Spleen (tissue), 11 donors: ENCODE data around the gene CYB5D1. TPM values are rescaled to one million over a fixed set of nuclear protein-coding genes. Genes with fewer than 3 reads are reported as not detected.

ENCODE experiments used
- DNase-seq: peaks from one replicate; pipeline ENCODE4 v3.0.0-alpha.2; 2020
- H3K27ac ChIP-seq, 8 donors: fragments of 200-600 bp; sonication (generic) in 7 of 8; 1 replicate in 4 of 8; 2 replicates in 4 of 8; pipeline versions ENCODE4 v1.5.0 to v1.8.0; 2016 to 2021; ENCODE audit warnings: inconsistent platforms in 4 of 8, mild to moderate bottlenecking in 4 of 8, moderate library complexity in 1 of 8
- H3K27me3 ChIP-seq, 7 donors: fragments of 200-600 bp; sonication (generic) in 6 of 7; replicated peaks in 1 of 7; 1 replicate in 4 of 7; 2 replicates in 3 of 7; pipeline versions ENCODE4 v1.5.0 to v1.8.0; 2016 to 2021; ENCODE audit warnings: inconsistent platforms in 3 of 7, mild to moderate bottlenecking in 1 of 7
- H3K36me3 ChIP-seq, 6 donors: fragments of 200-600 bp; sonication (generic) in 5 of 6; 1 replicate in 4 of 6; 2 replicates in 2 of 6; pipeline versions ENCODE4 v1.5.0 to v1.8.0; 2016 to 2021; ENCODE audit warnings: inconsistent platforms in 2 of 6
- H3K4me1 ChIP-seq, 6 donors: fragments of 200-600 bp; sonication (generic) in 5 of 6; 1 replicate in 3 of 6; 2 replicates in 3 of 6; pipeline versions ENCODE4 v1.5.0 to v1.8.0; 2016 to 2021; ENCODE audit warnings: inconsistent platforms in 3 of 6
- H3K4me3 ChIP-seq, 8 donors: fragments of 200-600 bp; sonication (generic) in 7 of 8; 1 replicate in 4 of 8; 2 replicates in 4 of 8; pipeline versions ENCODE4 v1.5.0 to v1.8.0; 2016 to 2021; ENCODE audit warnings: inconsistent platforms in 4 of 8, mild to moderate bottlenecking in 4 of 8, moderate library complexity in 2 of 8
- H3K9me3 ChIP-seq, 8 donors: fragments of 200-600 bp; sonication (generic) in 7 of 8; 1 replicate in 4 of 8; 2 replicates in 4 of 8; pipeline versions ENCODE4 v1.5.0 to v1.8.0; 2016 to 2021; ENCODE audit warnings: inconsistent platforms in 4 of 8
- CTCF ChIP-seq, 11 experiments: fragments of 200-600 bp in 7 of 11; fragments of 450-650 bp in 4 of 11; sonication (generic) in 4 of 11; IDR thresholded peaks in 8 of 11; conservative IDR thresholded peaks in 3 of 11; 1 replicate in 7 of 11; 2 replicates in 4 of 11; pipeline versions ENCODE4 v1.4.0 to v1.8.0; 2016 to 2021; ENCODE audit warnings: antibody characterized with exemption in 11 of 11, inconsistent platforms in 4 of 11, mild to moderate bottlenecking in 1 of 11
- POLR2A ChIP-seq, 3 donors: fragments of 450-650 bp; IDR thresholded peaks; one replicate each; pipeline ENCODE4 v1.5.1; 2017; ENCODE audit warnings: antibody characterized with exemption in 3 of 3, mild to moderate bottlenecking in 1 of 3
- POLR2AphosphoS5 ChIP-seq, 3 donors: sonication (generic); formaldehyde crosslinking; IDR thresholded peaks; one replicate each; pipeline ENCODE4 v1.5.1; 2017; ENCODE audit warnings: antibody characterized with exemption in 3 of 3
- WGBS, 5 donors: extraction: QIAGEN DNeasy Blood & Tissue Kit in 3 of 5; methylation state at CpG; one replicate each; pipeline versions ENCODE4 v1.1.5 to v1.1.7; 2013 to 2018; 5-methylcytosine and 5-hydroxymethylcytosine counted together
- intact Hi-C: fragments of 100-400 bp; cut with DNase I; formaldehyde crosslinking; loops from one replicate; pipeline ENCODE4 v1.15.0; 2023; ENCODE audit warnings: low total_unique reads
- polyA plus RNA-seq, 3 donors: library from polyadenylated mRNA; stranded (reverse); fragments of 200-250 nt; gene quantifications; one replicate each; pipeline ENCODE4 v1.2.1, GENCODE V29; 2013
- total RNA-seq, 7 donors: library from RNA; depleted of rRNA in 3 of 7; stranded (reverse); fragments of >200 nt in 3 of 7; fragmentation: NEBNext Ultra II Directional in 4 of 7; extraction: Animal tissue kit (Norgen Biotek cat#: 25700) in 4 of 7; gene quantifications; one replicate each; pipeline versions ENCODE4 v1.1.0 to v1.2.1, GENCODE V29; 2016 to 2021
- donor health status: healthy with polysubstance abuse.
- donor health status: DM: no; HTN: no; CAD: no; lungs with moderate emphysema.
- donor health status: DM: no; HTN: no; CAD: no.
- donor health status: Bipolar disorder and iron deficiency.
- donor health status: healthy.
- donor health status: DM: no; HTN: no; CAD: no.
- donor health status: DM: yes; HTN: yes; CAD: no.

The CYB5D1 gene
- total and polyA plus RNA-seq, 10 donors = 2.1 to 13.2 (median 5.0) TPM

GRCh38 chr17:7843536-7844291 is 14.1 kb upstream of the CYB5D1 start:
- no peak for TF ChIP-seq CTCF (IDR thresholded peaks at IDR 0.05 in 8 of 11, conservative IDR thresholded peaks at IDR 0.05 in 3 of 11)
- peak in 2 of 3 donors; percentile 52 to 57 for TF ChIP-seq POLR2A (IDR thresholded peaks at IDR 0.05)
- peak; percentile 65 to 83 (median 73) for TF ChIP-seq POLR2AphosphoS5 (IDR thresholded peaks at IDR 0.05)
- intact Hi-C loops = no loop called here
- H3K9me3 ChIP-seq = no peaks in the 10 kb centered on the region
- peak; percentile 97 for DNase-seq
- H3K4me3 ChIP-seq = peak overlapping the region; percentile 68 to 91 (median 77)
- H3K27ac ChIP-seq = peak overlapping the region; percentile 92 to 100 (median 97)
- 0 to 1% (median 0%) methylated on average over 43 to 59 of the region's 61 CpGs for WGBS, 5 donors
- H3K27me3 ChIP-seq = no peaks in the 10 kb centered on the region
- peaks cover 0 to 55% (median 32%) of the 10 kb centered on the region in 6 donors for H3K36me3 ChIP-seq
- H3K4me1 ChIP-seq = peaks cover 31 to 87% (median 49%) of the 10 kb centered on the region in 6 donors

- H3K4me1 ChIP-seq = peaks cover 24 to 87% (median 41%) of the 10 kb centered on the region in 6 donors
- DNase-seq = peak; percentile 96
- TF ChIP-seq POLR2AphosphoS5 (IDR thresholded peaks at IDR 0.05) (peak; percentile 91 to 96 (median 95)), CTCF (IDR thresholded peaks at IDR 0.05 in 8 of 11, conservative IDR thresholded peaks at IDR 0.05 in 3 of 11) (peak in 1 of 11 experiments; percentile 26), POLR2A (IDR thresholded peaks at IDR 0.05) (peak in 1 of 3 donors; percentile 75)
- intact Hi-C loops = no loop called here
- peaks cover 0 to 61% (median 41%) of the 10 kb centered on the region in 6 donors for H3K36me3 ChIP-seq
- 0 to 1% (median 0%) methylated on average over 53 to 71 of the region's 71 CpGs for WGBS, 5 donors
- peak overlapping the region; percentile 92 to 100 (median 97) for H3K27ac ChIP-seq
- H3K9me3 ChIP-seq = no peaks in the 10 kb centered on the region
- peak overlapping the region; percentile 68 to 91 (median 77) for H3K4me3 ChIP-seq
- no peaks in the 10 kb centered on the region for H3K27me3 ChIP-seq
Measured at GRCh38 chr17:7844292-7845154, 13.3 kb upstream of the CYB5D1 start.

GRCh38 chr17:7845359-7846062 is 12.3 kb upstream of the CYB5D1 start:
- H3K36me3 ChIP-seq = peaks cover 3 to 61% (median 50%) of the 10 kb centered on the region in 6 donors
- no peaks in the 10 kb centered on the region for H3K9me3 ChIP-seq
- intact Hi-C loops = no loop called here
- peaks cover 18 to 87% (median 31%) of the 10 kb centered on the region in 6 donors for H3K4me1 ChIP-seq
- H3K27me3 ChIP-seq = no peaks in the 10 kb centered on the region
- 81 to 86% (median 86%) methylated on average over 8 to 15 of the region's 15 CpGs for WGBS, 5 donors
- TF ChIP-seq CTCF (IDR thresholded peaks at IDR 0.05 in 8 of 11, conservative IDR thresholded peaks at IDR 0.05 in 3 of 11) = no peak
- TF ChIP-seq POLR2AphosphoS5 (IDR thresholded peaks at IDR 0.05) = no peak
- no peak for TF ChIP-seq POLR2A (IDR thresholded peaks at IDR 0.05)
- H3K4me3 ChIP-seq = peak overlapping the region; percentile 68 to 91 (median 77)
- no peak for DNase-seq
- peak overlapping the region; percentile 92 to 100 (median 97) for H3K27ac ChIP-seq
